Activated T-cell treated with anti-CD3 and anti-CD28 coated beads, Interleukin-2, amount 50 U/mL, for 72 hours (primary cell): ENCODE measurements around the gene ZNRF2. TPM values are rescaled to one million over a fixed set of nuclear protein-coding genes. Genes with fewer than 3 reads are reported as not detected.
"Not testable (repeated sequence)": the region's sequence is repeated elsewhere in the genome, so short reads cannot be mapped to it uniquely, and the experiment has no call there.

Experiments used
- ATAC-seq, 2 donors: fragments of 150-1000 bp; cut with Tn5 transposase; replicated peaks in 1 of 2; 2 replicates each; pipeline ENCODE4 v1.10.0; 2021; ENCODE audit warnings: moderate library complexity in 2 of 2, mild to moderate bottlenecking in 1 of 2
- DNase-seq, 2 donors: peaks; one replicate each; pipeline ENCODE4 v3.0.0; 2021 to 2022; ENCODE audit warnings: mixed read lengths in 1 of 2
- H3K27ac Mint-ChIP-seq: one replicate; pipeline ENCODE4 v1.8.0; 2022; ENCODE audit warnings: mild to moderate bottlenecking, moderate library complexity, mixed read lengths
- H3K27me3 Mint-ChIP-seq: one replicate; pipeline ENCODE4 v1.8.0; 2022; ENCODE audit warnings: low read depth, mixed read lengths
- H3K36me3 Mint-ChIP-seq, 2 donors: one replicate each; pipeline ENCODE4 v1.8.0; 2022; ENCODE audit warnings: mixed read lengths in 2 of 2, mild to moderate bottlenecking in 1 of 2; ENCODE audit not compliant: insufficient read depth in 2 of 2
- H3K4me1 Mint-ChIP-seq: one replicate; pipeline ENCODE4 v1.8.0; 2022; ENCODE audit warnings: low read depth, mixed read lengths
- H3K4me3 Mint-ChIP-seq, 2 donors: one replicate each; pipeline ENCODE4 v1.8.0; 2022; ENCODE audit warnings: mild to moderate bottlenecking in 2 of 2, mixed read lengths in 2 of 2, moderate library complexity in 2 of 2
- H3K9me3 Mint-ChIP-seq, 2 donors: one replicate each; pipeline ENCODE4 v1.8.0; 2022; ENCODE audit warnings: mixed read lengths in 2 of 2
- total RNA-seq, 2 donors: library from RNA; stranded (reverse); gene quantifications; one replicate each; pipeline ENCODE4 v1.2.3, GENCODE V29; 2022

ZNRF2 gene
- total RNA-seq, 2 donors from 2014 or later: 18.3 to 19.6 TPM

DNA sequence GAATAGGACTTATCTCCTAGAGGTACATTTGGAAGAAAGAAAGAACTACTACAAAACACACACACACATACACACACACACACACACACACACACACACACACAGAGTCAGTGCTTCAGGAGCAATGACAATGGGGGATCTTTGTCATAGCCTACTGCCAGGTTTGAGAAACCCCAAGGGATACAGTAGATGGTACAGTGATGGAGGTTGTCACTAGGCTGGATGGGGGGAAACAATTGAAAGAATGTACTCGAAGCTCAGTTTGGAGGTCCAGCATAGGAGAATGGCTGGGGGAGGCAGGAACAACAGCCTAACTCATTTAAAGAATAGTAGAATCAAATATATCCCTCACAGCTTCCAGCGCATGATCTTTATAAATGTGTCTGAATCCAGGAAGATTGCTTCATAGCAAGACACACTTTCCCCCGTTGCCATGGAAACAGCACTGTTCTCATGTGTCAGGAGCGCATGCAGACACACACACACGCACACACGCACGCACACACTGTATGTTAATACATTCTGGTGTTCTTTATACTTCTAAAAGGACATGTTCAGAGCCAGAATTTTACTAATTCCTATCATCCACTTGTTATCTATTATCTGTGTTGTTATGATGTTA lies 32.6 kb upstream of the ZNRF2 start:
- Mint-ChIP-seq H3K27ac (no peak overlapping the region), H3K4me1 (peaks cover 26% of the 10 kb centered on the region), H3K36me3 (no peaks in the 10 kb centered on the region), H3K4me3 (no peak overlapping the region), H3K27me3 (peaks cover 4% of the 10 kb centered on the region), H3K9me3 (no peaks in the 10 kb centered on the region)
- no peak for DNase-seq
- no peak for ATAC-seq

DNA sequence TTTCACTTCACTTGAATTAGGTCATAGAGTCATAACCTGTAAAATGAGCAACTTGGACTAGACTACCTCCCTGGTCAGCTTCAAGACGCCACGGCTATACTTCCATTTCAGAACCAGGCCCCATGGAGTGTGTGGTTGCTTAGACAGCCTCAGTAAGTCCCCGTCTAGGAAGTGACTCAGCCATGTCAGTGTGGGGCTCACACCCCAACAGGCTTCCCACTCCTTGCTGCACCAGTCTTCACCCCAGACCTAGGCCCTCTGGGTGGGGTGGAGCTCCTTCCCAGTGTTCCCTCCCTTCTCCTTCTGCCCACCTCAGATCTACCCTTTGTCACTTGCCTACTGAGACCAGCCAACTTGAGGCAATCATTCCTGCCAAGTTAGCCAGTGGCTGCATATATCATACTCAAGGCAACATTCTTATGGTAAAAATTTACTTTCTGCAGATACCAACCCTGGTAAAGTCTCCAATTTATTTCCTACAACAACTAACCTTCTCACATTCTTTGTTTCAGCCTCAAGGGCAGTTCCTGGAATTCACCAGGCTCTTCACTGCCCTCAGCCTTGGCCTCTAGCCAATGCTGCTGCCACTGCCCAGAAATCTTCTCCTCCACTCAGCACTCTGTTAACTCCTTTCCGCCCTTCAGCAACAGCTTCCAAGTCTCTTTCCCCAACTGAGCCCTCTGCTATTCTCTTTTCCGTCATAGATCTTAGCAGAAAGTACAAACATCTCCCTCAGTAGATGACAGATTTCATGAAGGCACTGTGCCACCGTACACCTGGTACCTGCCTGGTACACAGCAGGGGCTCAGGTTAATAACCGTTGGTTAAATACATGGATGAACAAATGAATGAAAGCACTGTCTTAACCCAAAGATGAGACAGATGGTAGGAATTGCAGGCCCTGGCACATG lies 31.3 kb upstream of the ZNRF2 start:
- Mint-ChIP-seq H3K4me3 (no peak overlapping the region), H3K36me3 (no peaks in the 10 kb centered on the region), H3K27me3 (peaks cover 4% of the 10 kb centered on the region), H3K9me3 (no peaks in the 10 kb centered on the region), H3K27ac (no peak overlapping the region), H3K4me1 (peaks cover 22% of the 10 kb centered on the region)
- ATAC-seq (peak; percentile 72 to 92), DNase-seq (peak; percentile 7 to 9)

- DNase-seq: no peak
- Mint-ChIP-seq H3K27ac (peak overlapping the region; percentile 14), H3K9me3 (no peaks in the 10 kb centered on the region), H3K4me1 (peaks cover 21% of the 10 kb centered on the region), H3K4me3 (no peak overlapping the region), H3K36me3 (no peaks in the 10 kb centered on the region), H3K27me3 (peaks cover 4% of the 10 kb centered on the region)
- no peak for ATAC-seq
Observed at GRCh38 chr7:30253796-30254165, 30.6 kb upstream of the ZNRF2 start.

- peaks cover 21% of the 10 kb centered on the region for H3K4me1 Mint-ChIP-seq
- peak overlapping the region; percentile 14 for H3K27ac Mint-ChIP-seq
- no peak for DNase-seq
- H3K27me3 Mint-ChIP-seq: peaks cover 4% of the 10 kb centered on the region
- ATAC-seq: no peak
- no peaks in the 10 kb centered on the region for H3K9me3 Mint-ChIP-seq
- H3K36me3 Mint-ChIP-seq: no peaks in the 10 kb centered on the region
- no peak overlapping the region for H3K4me3 Mint-ChIP-seq
Observed at GRCh38 chr7:30254248-30254647, 30.1 kb upstream of the ZNRF2 start.

GRCh38 chr7:30254717-30255063 lies 29.7 kb upstream of the ZNRF2 start:
- Mint-ChIP-seq H3K4me3 (no peak overlapping the region), H3K27ac (no peak overlapping the region), H3K4me1 (peaks cover 21% of the 10 kb centered on the region), H3K9me3 (no peaks in the 10 kb centered on the region), H3K27me3 (peaks cover 4% of the 10 kb centered on the region), H3K36me3 (no peaks in the 10 kb centered on the region)
- no peak for DNase-seq
- no peak for ATAC-seq

GRCh38 chr7:30255064-30255769 lies 29.2 kb upstream of the ZNRF2 start:
- peaks cover 19% of the 10 kb centered on the region for H3K4me1 Mint-ChIP-seq
- H3K4me3 Mint-ChIP-seq: no peak overlapping the region
- H3K36me3 Mint-ChIP-seq: no peaks in the 10 kb centered on the region
- peaks cover 4% of the 10 kb centered on the region for H3K27me3 Mint-ChIP-seq
- no peaks in the 10 kb centered on the region for H3K9me3 Mint-ChIP-seq
- no peak overlapping the region for H3K27ac Mint-ChIP-seq
- DNase-seq (no peak), ATAC-seq (no peak)

DNA sequence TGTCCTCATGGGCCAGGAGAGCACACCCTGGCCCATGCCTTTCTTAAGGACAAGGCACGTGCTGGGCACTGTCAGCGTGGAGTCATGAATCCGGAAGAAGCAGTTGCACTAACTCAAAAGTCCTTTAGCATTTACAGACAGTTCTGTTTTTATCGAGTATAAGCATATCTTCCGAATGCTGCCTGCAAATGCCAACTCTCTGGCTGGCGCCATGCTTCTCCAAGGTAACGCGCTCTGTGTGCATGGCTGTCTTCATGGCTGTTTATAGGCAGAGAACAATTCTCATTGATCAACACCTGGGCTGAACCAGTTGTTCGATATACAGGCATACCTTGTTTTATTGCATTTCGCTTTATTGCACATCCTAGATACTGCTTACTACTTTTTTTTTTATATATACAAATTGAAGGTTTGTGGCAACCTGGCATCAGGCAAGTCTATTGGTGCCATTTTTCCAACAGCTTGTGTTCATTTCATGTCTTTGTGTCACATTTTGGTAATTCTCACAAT lies 28.0 kb upstream of the ZNRF2 start:
- no peak for ATAC-seq
- H3K4me1 Mint-ChIP-seq: peaks cover 14% of the 10 kb centered on the region
- H3K9me3 Mint-ChIP-seq: no peaks in the 10 kb centered on the region
- peaks cover 4% of the 10 kb centered on the region for H3K27me3 Mint-ChIP-seq
- H3K36me3 Mint-ChIP-seq: no peaks in the 10 kb centered on the region
- no peak overlapping the region for H3K27ac Mint-ChIP-seq
- H3K4me3 Mint-ChIP-seq: no peak overlapping the region
- no peak for DNase-seq

DNA sequence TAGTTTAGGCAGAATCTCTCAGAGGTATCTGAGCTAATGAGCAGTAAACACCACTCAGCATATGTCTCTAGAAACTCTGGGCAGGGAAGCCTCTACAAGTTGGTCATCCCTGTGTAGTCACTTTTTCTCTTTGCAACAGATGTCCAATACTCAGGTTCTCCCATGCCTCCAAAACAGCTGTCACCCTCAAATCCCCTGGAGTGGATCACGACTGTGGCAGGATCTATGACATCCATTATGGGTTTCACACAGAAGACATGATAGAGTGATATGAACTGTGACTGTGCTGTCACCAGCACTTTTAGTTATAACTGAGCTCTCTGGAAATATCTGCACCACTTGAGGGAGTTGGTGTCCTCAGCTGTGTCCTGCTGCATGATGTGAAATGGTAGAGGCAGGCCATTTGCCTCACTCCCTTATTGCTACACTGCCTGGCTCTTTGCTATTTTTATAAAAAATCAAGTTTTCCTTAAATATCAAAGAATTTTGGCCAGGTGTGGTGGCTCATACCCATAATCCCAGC lies 24.1 kb upstream of the ZNRF2 start:
- H3K36me3 Mint-ChIP-seq: no peaks in the 10 kb centered on the region
- no peak for DNase-seq
- H3K27me3 Mint-ChIP-seq: peaks cover 4% of the 10 kb centered on the region
- no peak overlapping the region for H3K27ac Mint-ChIP-seq
- H3K9me3 Mint-ChIP-seq: no peaks in the 10 kb centered on the region
- H3K4me1 Mint-ChIP-seq: no peaks in the 10 kb centered on the region
- no peak for ATAC-seq
- H3K4me3 Mint-ChIP-seq: no peak overlapping the region

DNA sequence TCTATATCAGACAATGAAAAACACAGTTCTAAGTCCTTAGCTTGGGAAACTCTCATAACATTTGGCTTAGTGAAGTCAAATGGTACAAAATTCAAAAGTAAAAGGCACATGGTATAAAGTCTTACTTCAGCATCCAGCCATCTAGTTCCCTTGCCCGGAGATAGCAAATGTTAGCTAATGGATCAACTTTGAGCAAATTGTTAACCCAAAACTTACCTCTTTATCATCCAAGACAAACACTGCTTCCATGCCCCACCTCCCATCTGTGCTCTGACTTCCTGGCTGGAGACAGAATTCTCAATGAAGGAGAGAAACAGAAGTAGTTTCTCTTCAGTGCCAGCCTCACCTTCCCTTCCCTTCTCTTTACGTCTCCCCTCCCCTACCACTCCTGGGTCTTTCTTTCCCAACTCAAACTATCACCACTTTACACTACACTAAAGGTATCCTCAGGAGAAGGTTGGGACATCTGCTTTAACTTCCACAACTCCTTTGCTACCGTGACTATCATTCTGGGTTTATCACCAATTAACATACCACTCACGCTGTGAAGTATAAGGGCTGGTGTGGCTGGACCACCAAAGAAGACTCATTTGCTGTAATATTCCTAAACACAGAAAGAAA lies 21.2 kb upstream of the ZNRF2 start:
- Mint-ChIP-seq H3K9me3 (no peaks in the 10 kb centered on the region), H3K4me1 (no peaks in the 10 kb centered on the region), H3K27ac (no peak overlapping the region), H3K27me3 (no peaks in the 10 kb centered on the region), H3K4me3 (no peak overlapping the region), H3K36me3 (no peaks in the 10 kb centered on the region)
- ATAC-seq (no peak), DNase-seq (no peak)

GRCh38 chr7:30264052-30264451 lies 20.3 kb upstream of the ZNRF2 start:
- H3K27ac Mint-ChIP-seq: no peak overlapping the region
- H3K9me3 Mint-ChIP-seq: no peaks in the 10 kb centered on the region
- H3K27me3 Mint-ChIP-seq: no peaks in the 10 kb centered on the region
- H3K4me3 Mint-ChIP-seq: no peak overlapping the region
- ATAC-seq (no peak), DNase-seq (no peak)
- no peaks in the 10 kb centered on the region for H3K4me1 Mint-ChIP-seq
- H3K36me3 Mint-ChIP-seq: no peaks in the 10 kb centered on the region

GRCh38 chr7:30265189-30265588 lies 19.2 kb upstream of the ZNRF2 start:
- not testable (repeated sequence) for ATAC-seq

GRCh38 chr7:30266686-30267085 lies 17.7 kb upstream of the ZNRF2 start:
- H3K36me3 Mint-ChIP-seq: no peaks in the 10 kb centered on the region
- no peaks in the 10 kb centered on the region for H3K27me3 Mint-ChIP-seq

More at GRCh38 chr7:30265189-30265588, 19.2 kb upstream of the ZNRF2 start:
- H3K9me3 Mint-ChIP-seq, H3K27me3 Mint-ChIP-seq, H3K27ac Mint-ChIP-seq, H3K4me1 Mint-ChIP-seq, H3K4me3 Mint-ChIP-seq, H3K36me3 Mint-ChIP-seq, DNase-seq: not testable (repeated sequence)

DNA sequence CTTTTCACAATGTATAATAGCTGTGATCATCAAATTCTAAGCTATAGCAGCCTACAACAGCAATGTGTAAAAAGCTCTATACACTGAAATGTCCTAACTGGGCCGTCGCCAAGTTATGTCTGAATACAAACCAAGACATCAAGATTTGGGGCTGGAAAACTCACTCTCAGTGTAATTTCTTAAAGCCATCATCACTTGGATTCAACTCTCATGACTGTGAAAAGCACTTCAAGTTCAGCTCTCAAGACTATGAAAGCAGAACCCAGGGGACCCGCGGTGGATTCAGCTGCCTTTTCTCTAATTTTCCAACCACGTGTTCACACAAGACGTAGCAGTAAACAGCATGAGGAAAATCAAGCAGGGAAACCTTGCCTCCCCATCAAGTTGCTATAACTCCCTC lies 15.8 kb upstream of the ZNRF2 start:
- DNase-seq: no peak
- H3K4me1 Mint-ChIP-seq: no peaks in the 10 kb centered on the region
- H3K9me3 Mint-ChIP-seq: no peaks in the 10 kb centered on the region
- no peak overlapping the region for H3K27ac Mint-ChIP-seq
- ATAC-seq: no peak
- no peaks in the 10 kb centered on the region for H3K36me3 Mint-ChIP-seq
- no peak overlapping the region for H3K4me3 Mint-ChIP-seq
- no peaks in the 10 kb centered on the region for H3K27me3 Mint-ChIP-seq

More at GRCh38 chr7:30266686-30267085, 17.7 kb upstream of the ZNRF2 start:
- H3K4me1 Mint-ChIP-seq: no peaks in the 10 kb centered on the region
- ATAC-seq (no peak), DNase-seq (no peak)
- H3K9me3 Mint-ChIP-seq: no peaks in the 10 kb centered on the region
- H3K4me3 Mint-ChIP-seq: no peak overlapping the region
- no peak overlapping the region for H3K27ac Mint-ChIP-seq
